HEK293 (cell line): ENCODE results near the gene TRAF1.

Source experiments
- CTCF ChIP-seq: fragments of 450-650 bp; formaldehyde crosslinking; IDR thresholded peaks from 2 replicates; pipeline ENCODE4 v1.5.1; 2016; ENCODE audit warnings: missing biosample characterization, missing genetic modification characterization
- ELK4 ChIP-seq: IDR thresholded peaks from 2 replicates; pipeline ENCODE4 v1.6.1; 2011; ENCODE audit warnings: mild to moderate bottlenecking, low read depth, low read length, borderline replicate concordance
- YY1 ChIP-seq: fragments of 450-650 bp; formaldehyde crosslinking; IDR thresholded peaks from 2 replicates; pipeline ENCODE4 v1.5.1; 2018; ENCODE audit warnings: missing biosample characterization, missing genetic modification characterization
- ZNF146 ChIP-seq: fragments of 450-650 bp; formaldehyde crosslinking; IDR thresholded peaks from 2 replicates; pipeline ENCODE4 v1.5.1; 2016; ENCODE audit warnings: missing biosample characterization, missing genetic modification characterization
- ZNF184 ChIP-seq: fragments of 450-650 bp; IDR thresholded peaks from 2 replicates; pipeline ENCODE4 v1.5.1; 2018; ENCODE audit warnings: missing biosample characterization, mild to moderate bottlenecking, missing genetic modification characterization
- ZNF416 ChIP-seq: fragments of 450-650 bp; formaldehyde crosslinking; IDR thresholded peaks from 2 replicates; pipeline ENCODE4 v1.5.1; 2016; ENCODE audit warnings: missing biosample characterization, missing genetic modification characterization

GRCh38 chr9:120900824-120901223, 25.8 kb downstream of the TRAF1 start:
- no peak for TF ChIP-seq CTCF (tag by site-specific recombination)
- no peak for TF ChIP-seq ZNF184 (tag by site-specific recombination)
- TF ChIP-seq ZNF416: no peak
- TF ChIP-seq ELK4: no peak
- no peak for TF ChIP-seq YY1 (tag by site-specific recombination)
- TF ChIP-seq ZNF146 (tag by site-specific recombination): no peak
